GM23248 (cell line): ENCODE results near the gene ARHGEF7.

ENCODE experiments used
- EZH2 ChIP-seq: fragments of 200-600 bp; sonication (generic); IDR thresholded peaks from 2 replicates; pipeline ENCODE4 v1.6.1; 2018; ENCODE audit warnings: antibody characterized with exemption, mild to moderate bottlenecking; ENCODE audit not compliant: insufficient read depth, poor library complexity, severe bottlenecking
- EZH2phosphoT487 ChIP-seq: fragments of 200-600 bp; sonication (generic); IDR thresholded peaks from 2 replicates; pipeline ENCODE4 v1.6.1; 2018; ENCODE audit warnings: antibody characterized with exemption, moderate library complexity, mild to moderate bottlenecking, low read depth; ENCODE audit not compliant: insufficient read depth

- TF ChIP-seq EZH2 (no peak), EZH2phosphoT487 (no peak)
These were observed 101.3 kb downstream of the ARHGEF7 start for GRCh38 chr13:111216166-111216960.
